ENCODE measurements around the gene BOLL. TPM values are rescaled to one million over a fixed set of nuclear protein-coding genes. Genes with fewer than 3 reads are reported as not detected.
"Not testable (repeated sequence)": the region's sequence is repeated elsewhere in the genome, so short reads cannot be mapped to it uniquely, and the experiment has no call there.

The BOLL gene
- not detected for total RNA-seq
- polyA plus RNA-seq: under 1 TPM in 1 of 4 donors, not detected in 3; 0.06 TPM

GRCh38 chr2:197784956-197785941 is at the start of gene BOLL:
Gene BOLL (minus strand): TSS chr2:197785319. CDS start chr2:197781850, 3,469 bp downstream.
- Mint-ChIP-seq H3K4me3 (peak within 1 kb of the TSS; percentile 41 to 90 (median 78)), H3K9me3 (no peaks in the 10 kb centered on the region), H3K27ac (peak within 1 kb of the TSS in 1 of 3 donors; percentile 52), H3K36me3 (no peaks in the 10 kb centered on the region), H3K27me3 (peaks cover 38% of the 10 kb centered on the region), H3K4me1 (no peaks in the 10 kb centered on the region)
- ATAC-seq (ENCODE audit: low read depth in 2 of 2) (no peak), DNase-seq (no peak)
- H3K27me3 ChIP-seq (ENCODE audit: control insufficient read depth, insufficient read depth, low read length): peaks cover 5% of the 10 kb centered on the region
- H3K27ac ChIP-seq (ENCODE audit: insufficient read depth, low read length, poor library complexity, severe bottlenecking): no peak within 1 kb of the TSS
- no peaks in the 10 kb centered on the region for H3K9me3 ChIP-seq (ENCODE audit: control insufficient read depth in 2 of 2, low read length in 2 of 2)
- peaks cover 14% of the 10 kb centered on the region for H3K4me1 ChIP-seq (ENCODE audit: control insufficient read depth, insufficient read depth, low read length, poor library complexity, severe bottlenecking)
- no peak within 1 kb of the TSS for H3K4me3 ChIP-seq (ENCODE audit: low read depth, low read length)
- no peaks in the 10 kb centered on the region for H3K36me3 ChIP-seq (ENCODE audit: control insufficient read depth, insufficient read depth, low read length)

GRCh38 chr2:197834771-197835170 is 49.7 kb upstream of the BOLL start:
- H3K27ac Mint-ChIP-seq: peak overlapping the region in 2 of 3 donors; percentile 48 to 78
- H3K36me3 Mint-ChIP-seq: peaks cover 25% of the 10 kb centered on the region
- peaks cover 0 to 12% (median 6%) of the 10 kb centered on the region in 7 donors for H3K9me3 Mint-ChIP-seq
- H3K4me1 ChIP-seq (ENCODE audit: control insufficient read depth, insufficient read depth, low read length, poor library complexity, severe bottlenecking): peaks cover 32% of the 10 kb centered on the region
- not testable (repeated sequence) for H3K27me3 Mint-ChIP-seq; ATAC-seq (ENCODE audit: low read depth in 2 of 2); H3K27me3 ChIP-seq (ENCODE audit: control insufficient read depth, insufficient read depth, low read length); DNase-seq; H3K36me3 ChIP-seq (ENCODE audit: control insufficient read depth, insufficient read depth, low read length); H3K27ac ChIP-seq (ENCODE audit: insufficient read depth, low read length, poor library complexity, severe bottlenecking); H3K9me3 ChIP-seq (ENCODE audit: control insufficient read depth in 2 of 2, low read length in 2 of 2); H3K4me3 ChIP-seq (ENCODE audit: low read depth, low read length)
- peak overlapping the region in 1 of 4 donors; percentile 3 for H3K4me3 Mint-ChIP-seq
- peaks cover 32 to 61% (median 36%) of the 10 kb centered on the region in 4 donors for H3K4me1 Mint-ChIP-seq

- no peak overlapping the region for H3K27ac Mint-ChIP-seq
- Histone ChIP-seq H3K27ac (ENCODE audit: insufficient read depth, low read length, poor library complexity, severe bottlenecking) (no peak overlapping the region), H3K4me3 (ENCODE audit: low read depth, low read length) (no peak overlapping the region), H3K27me3 (ENCODE audit: control insufficient read depth, insufficient read depth, low read length) (no peaks in the 10 kb centered on the region), H3K36me3 (ENCODE audit: control insufficient read depth, insufficient read depth, low read length) (peaks cover 6% of the 10 kb centered on the region), H3K4me1 (ENCODE audit: control insufficient read depth, insufficient read depth, low read length, poor library complexity, severe bottlenecking) (no peaks in the 10 kb centered on the region), H3K9me3 (ENCODE audit: control insufficient read depth in 2 of 2, low read length in 2 of 2) (no peaks in the 10 kb centered on the region)
- ATAC-seq (ENCODE audit: low read depth in 2 of 2) (no peak), DNase-seq (no peak)
- peaks cover 0 to 12% (median 6%) of the 10 kb centered on the region in 7 donors for H3K9me3 Mint-ChIP-seq
- no peak overlapping the region for H3K4me3 Mint-ChIP-seq
- H3K27me3 Mint-ChIP-seq: no peaks in the 10 kb centered on the region
- peaks cover 28% of the 10 kb centered on the region for H3K36me3 Mint-ChIP-seq
- H3K4me1 Mint-ChIP-seq: peaks cover 6 to 44% (median 28%) of the 10 kb centered on the region in 4 donors
These were observed 43.5 kb upstream of the BOLL start for GRCh38 chr2:197828464-197829135.

GRCh38 chr2:197827618-197828017 is 42.5 kb upstream of the BOLL start:
- Histone ChIP-seq H3K9me3 (ENCODE audit: control insufficient read depth in 2 of 2, low read length in 2 of 2) (no peaks in the 10 kb centered on the region), H3K36me3 (ENCODE audit: control insufficient read depth, insufficient read depth, low read length) (peaks cover 6% of the 10 kb centered on the region), H3K27me3 (ENCODE audit: control insufficient read depth, insufficient read depth, low read length) (no peaks in the 10 kb centered on the region), H3K4me3 (ENCODE audit: low read depth, low read length) (no peak overlapping the region), H3K4me1 (ENCODE audit: control insufficient read depth, insufficient read depth, low read length, poor library complexity, severe bottlenecking) (no peaks in the 10 kb centered on the region), H3K27ac (ENCODE audit: insufficient read depth, low read length, poor library complexity, severe bottlenecking) (no peak overlapping the region)
- H3K36me3 Mint-ChIP-seq: peaks cover 25% of the 10 kb centered on the region
- peaks cover 11 to 41% (median 32%) of the 10 kb centered on the region in 4 donors for H3K4me1 Mint-ChIP-seq
- ATAC-seq (ENCODE audit: low read depth in 2 of 2) (no peak), DNase-seq (no peak)
- H3K9me3 Mint-ChIP-seq: peaks cover 0 to 12% (median 3%) of the 10 kb centered on the region in 7 donors
- H3K27ac Mint-ChIP-seq: peak overlapping the region in 1 of 3 donors; percentile 33
- H3K27me3 Mint-ChIP-seq: no peaks in the 10 kb centered on the region
- no peak overlapping the region for H3K4me3 Mint-ChIP-seq

GRCh38 chr2:197822333-197822732 is 37.2 kb upstream of the BOLL start:
- Mint-ChIP-seq H3K9me3 (no peaks in the 10 kb centered on the region), H3K27ac (peak overlapping the region in 1 of 3 donors; percentile 62), H3K4me3 (peak overlapping the region in 1 of 4 donors; percentile 10), H3K27me3 (no peaks in the 10 kb centered on the region), H3K36me3 (peaks cover 25% of the 10 kb centered on the region), H3K4me1 (peaks cover 33 to 80% (median 41%) of the 10 kb centered on the region in 4 donors)
- DNase-seq (no peak), ATAC-seq (ENCODE audit: low read depth in 2 of 2) (no peak)
- Histone ChIP-seq H3K4me1 (ENCODE audit: control insufficient read depth, insufficient read depth, low read length, poor library complexity, severe bottlenecking) (no peaks in the 10 kb centered on the region), H3K4me3 (ENCODE audit: low read depth, low read length) (no peak overlapping the region), H3K27me3 (ENCODE audit: control insufficient read depth, insufficient read depth, low read length) (no peaks in the 10 kb centered on the region), H3K36me3 (ENCODE audit: control insufficient read depth, insufficient read depth, low read length) (peaks cover 16% of the 10 kb centered on the region), H3K9me3 (ENCODE audit: control insufficient read depth in 2 of 2, low read length in 2 of 2) (no peaks in the 10 kb centered on the region), H3K27ac (ENCODE audit: insufficient read depth, low read length, poor library complexity, severe bottlenecking) (no peak overlapping the region)

GRCh38 chr2:197821550-197822289 is 36.6 kb upstream of the BOLL start:
- Mint-ChIP-seq H3K27ac (peak overlapping the region in 1 of 3 donors; percentile 32), H3K4me3 (no peak overlapping the region), H3K4me1 (peaks cover 27 to 81% (median 41%) of the 10 kb centered on the region in 4 donors), H3K27me3 (no peaks in the 10 kb centered on the region), H3K9me3 (no peaks in the 10 kb centered on the region), H3K36me3 (peaks cover 25% of the 10 kb centered on the region)
- no peaks in the 10 kb centered on the region for H3K4me1 ChIP-seq (ENCODE audit: control insufficient read depth, insufficient read depth, low read length, poor library complexity, severe bottlenecking)
- no peak overlapping the region for H3K4me3 ChIP-seq (ENCODE audit: low read depth, low read length)
- H3K9me3 ChIP-seq (ENCODE audit: control insufficient read depth in 2 of 2, low read length in 2 of 2): no peaks in the 10 kb centered on the region
- H3K27me3 ChIP-seq (ENCODE audit: control insufficient read depth, insufficient read depth, low read length): no peaks in the 10 kb centered on the region
- peaks cover 16% of the 10 kb centered on the region for H3K36me3 ChIP-seq (ENCODE audit: control insufficient read depth, insufficient read depth, low read length)
- DNase-seq (no peak), ATAC-seq (ENCODE audit: low read depth in 2 of 2) (no peak)
- H3K27ac ChIP-seq (ENCODE audit: insufficient read depth, low read length, poor library complexity, severe bottlenecking): no peak overlapping the region

- H3K36me3 Mint-ChIP-seq: peaks cover 15% of the 10 kb centered on the region
- peaks cover 0 to 1% (median 0%) of the 10 kb centered on the region in 7 donors for H3K9me3 Mint-ChIP-seq
- Histone ChIP-seq H3K9me3 (ENCODE audit: control insufficient read depth in 2 of 2, low read length in 2 of 2) (no peaks in the 10 kb centered on the region), H3K4me1 (ENCODE audit: control insufficient read depth, insufficient read depth, low read length, poor library complexity, severe bottlenecking) (peaks cover 36% of the 10 kb centered on the region), H3K36me3 (ENCODE audit: control insufficient read depth, insufficient read depth, low read length) (peaks cover 7% of the 10 kb centered on the region), H3K27me3 (ENCODE audit: control insufficient read depth, insufficient read depth, low read length) (no peaks in the 10 kb centered on the region), H3K27ac (ENCODE audit: insufficient read depth, low read length, poor library complexity, severe bottlenecking) (peak overlapping the region; percentile 26), H3K4me3 (ENCODE audit: low read depth, low read length) (peak overlapping the region; percentile 60)
- no peaks in the 10 kb centered on the region for H3K27me3 Mint-ChIP-seq
- no peak for DNase-seq
- H3K4me3 Mint-ChIP-seq: peak overlapping the region; percentile 34 to 85 (median 72)
- H3K27ac Mint-ChIP-seq: peak overlapping the region; percentile 53 to 88 (median 71)
- ATAC-seq (ENCODE audit: low read depth in 2 of 2): no peak
- H3K4me1 Mint-ChIP-seq: peaks cover 19 to 90% (median 59%) of the 10 kb centered on the region in 4 donors
These were observed 29.4 kb upstream of the BOLL start for GRCh38 chr2:197814526-197814925.
